IMR-90 (cell line): Measurements from ENCODE around the gene MAML3. TPM values are rescaled to one million over a fixed set of nuclear protein-coding genes. Genes with fewer than 3 reads are reported as not detected.
A peak's percentile ranks its signal among the peaks of the same experiment; 100 is the strongest.

Source experiments
- ATAC-seq: fragments of 200-7000 bp; cut with Tn5 transposase; 2 replicates; pipeline ENCODE4 v1.9.1; 2020; ENCODE audit warnings: low read depth, mild to moderate bottlenecking, moderate library complexity
- BruUV-seq: library from RNA; stranded (reverse); fragments of 400-500 nt; replicated peaks from 2 replicates; lab custom pipeline; 2021; lab: Mats Ljungman, UMichigan
- CTCF ChIA-PET: fragments of 300-600 bp; formaldehyde crosslinking; extraction: SDS; loops from one replicate; lab custom pipeline; 2021; ENCODE audit warnings: antibody characterized with exemption; lab: Yijun Ruan, JAX
- POLR2A ChIA-PET: fragments of 300-600 bp; sonication (Branson Sonifier 250); formaldehyde crosslinking; loops from one replicate; lab custom pipeline; 2022; ENCODE audit warnings: antibody characterized with exemption; ENCODE audit not compliant: unreplicated experiment; lab: Charles Lee
- DNase-seq: peaks from one replicate; pipeline ENCODE4 v3.0.0; 2013
- H2AFZ ChIP-seq: replicated peaks from 2 replicates; pipeline ENCODE3; 2013; ENCODE audit warnings: low read length, mild to moderate bottlenecking; ENCODE audit not compliant: poor library complexity
- H2AK5ac ChIP-seq: 2 replicates; pipeline ENCODE4 v1.6.1; 2013; ENCODE audit warnings: low read depth, low read length, inconsistent platforms
- H2AK9ac ChIP-seq: replicated peaks from 2 replicates; pipeline ENCODE3; 2013; ENCODE audit warnings: mild to moderate bottlenecking, low read depth, low read length, moderate library complexity; ENCODE audit not compliant: poor library complexity
- H2BK120ac ChIP-seq: 2 replicates; pipeline ENCODE4 v1.6.1; 2013; ENCODE audit warnings: low read depth, low read length, inconsistent platforms
- H2BK15ac ChIP-seq: 3 replicates; pipeline ENCODE4 v1.6.1; 2013; ENCODE audit warnings: low read depth, low read length, inconsistent platforms
- H2BK20ac ChIP-seq: 2 replicates; pipeline ENCODE4 v1.6.1; 2013; ENCODE audit warnings: low read depth, mild to moderate bottlenecking, inconsistent platforms, low read length, moderate library complexity
- H2BK5ac ChIP-seq: 2 replicates; pipeline ENCODE4 v1.6.1; 2013; ENCODE audit warnings: mild to moderate bottlenecking, low read depth, low read length, inconsistent platforms; ENCODE audit not compliant: poor library complexity, severe bottlenecking
- H3K14ac ChIP-seq: replicated peaks from 2 replicates; pipeline ENCODE4 v1.6.1; 2013; ENCODE audit warnings: low read depth, low read length, inconsistent platforms
- H3K18ac ChIP-seq: 2 replicates; pipeline ENCODE4 v1.6.1; 2013; ENCODE audit warnings: low read depth, low read length, control low read depth
- H3K23ac ChIP-seq: 2 replicates; pipeline ENCODE4 v1.6.1; 2013; ENCODE audit warnings: low read depth, low read length, inconsistent platforms
- H3K27ac ChIP-seq: 2 replicates; pipeline ENCODE4 v1.5.1; 2013; ENCODE audit warnings: mild to moderate bottlenecking, control low read depth, low read length; ENCODE audit not compliant: insufficient read depth
- H3K27me3 ChIP-seq: 2 replicates; pipeline ENCODE4 v1.6.1; 2013; ENCODE audit warnings: low read length; ENCODE audit not compliant: control insufficient read depth, insufficient read depth
- H3K36me3 ChIP-seq: 2 replicates; pipeline ENCODE4 v1.6.1; 2013; ENCODE audit warnings: low read length, mixed read lengths; ENCODE audit not compliant: control insufficient read depth, insufficient read depth
- H3K4ac ChIP-seq: 2 replicates; pipeline ENCODE4 v1.6.1; 2013; ENCODE audit warnings: low read depth, low read length, inconsistent platforms
- H3K4me1 ChIP-seq: 2 replicates; pipeline ENCODE4 v1.6.1; 2013; ENCODE audit warnings: low read length, mixed read lengths; ENCODE audit not compliant: control insufficient read depth, insufficient read depth
- H3K4me2 ChIP-seq: 2 replicates; pipeline ENCODE4 v1.6.1; 2013; ENCODE audit warnings: low read depth, mild to moderate bottlenecking, control low read depth, low read length, moderate library complexity
- H3K4me3 ChIP-seq: 2 replicates; pipeline ENCODE4 v1.5.1; 2013; ENCODE audit warnings: low read depth, mild to moderate bottlenecking, control low read depth, low read length, moderate library complexity; ENCODE audit not compliant: insufficient read depth
- H3K56ac ChIP-seq: 2 replicates; pipeline ENCODE4 v1.6.1; 2013; ENCODE audit warnings: low read length, inconsistent platforms; ENCODE audit not compliant: insufficient read depth; ENCODE audit errors: extremely low read depth
- H3K79me1 ChIP-seq, 2 experiments: 2 replicates each; pipeline ENCODE4 v1.6.1; 2013; ENCODE audit warnings: low read length in 2 of 2, inconsistent platforms in 1 of 2, low read depth in 1 of 2
- H3K9ac ChIP-seq: 2 replicates; pipeline ENCODE4 v1.6.1; 2013; ENCODE audit warnings: low read depth, low read length, control low read depth
- H3K9me1 ChIP-seq: 2 replicates; pipeline ENCODE4 v1.6.1; 2013; ENCODE audit warnings: low read length, inconsistent platforms; ENCODE audit not compliant: insufficient read depth
- H3K9me3 ChIP-seq: 2 replicates; pipeline ENCODE4 v1.6.1; 2013; ENCODE audit warnings: low read length; ENCODE audit not compliant: control insufficient read depth, insufficient read depth
- H4K20me1 ChIP-seq: 2 replicates; pipeline ENCODE4 v1.6.1; 2013; ENCODE audit warnings: low read length, inconsistent platforms; ENCODE audit not compliant: insufficient read depth
- H4K5ac ChIP-seq: 2 replicates; pipeline ENCODE4 v1.6.1; 2013; ENCODE audit warnings: mild to moderate bottlenecking, low read depth, low read length, control low read depth
- H4K8ac ChIP-seq, 2 experiments: 2 replicates each; pipeline ENCODE4 v1.6.1; 2013; ENCODE audit warnings: low read depth in 2 of 2, low read length in 2 of 2, control low read depth in 1 of 2, inconsistent platforms in 1 of 2
- H4K91ac ChIP-seq: 2 replicates; pipeline ENCODE4 v1.6.1; 2013; ENCODE audit warnings: low read depth, low read length, inconsistent platforms; ENCODE audit not compliant: insufficient read depth
- BHLHE40 ChIP-seq: fragments of 150-350 bp; IDR thresholded peaks from 2 replicates; pipeline ENCODE4 v1.6.1; 2016; ENCODE audit warnings: mild to moderate bottlenecking, low read depth, low read length
- CEBPB ChIP-seq: IDR thresholded peaks from 2 replicates; pipeline ENCODE4 v1.6.1; 2012; ENCODE audit warnings: low read depth, low read length, improper control_type of control experiment
- MAZ ChIP-seq: IDR thresholded peaks from 2 replicates; pipeline ENCODE4 v1.6.1; 2012; ENCODE audit warnings: low read depth, mild to moderate bottlenecking, low read length, improper control_type of control experiment, moderate library complexity, borderline replicate concordance
- MXI1 ChIP-seq: IDR thresholded peaks from 2 replicates; pipeline ENCODE4 v1.6.1; 2012; ENCODE audit warnings: low read depth, mild to moderate bottlenecking, low read length, moderate library complexity, borderline replicate concordance
- NFE2L2 ChIP-seq: fragments of 150-350 bp; IDR thresholded peaks from 2 replicates; pipeline ENCODE4 v1.6.1; 2016; ENCODE audit warnings: low read depth, mild to moderate bottlenecking, low read length
- POLR2A ChIP-seq: IDR thresholded peaks from 2 replicates; pipeline ENCODE4 v1.6.1; 2012; ENCODE audit warnings: mild to moderate bottlenecking, low read depth, low read length
- RAD21 ChIP-seq: IDR thresholded peaks from 2 replicates; pipeline ENCODE4 v1.6.1; 2012; ENCODE audit warnings: low read length, improper control_type of control experiment
- RCOR1 ChIP-seq: IDR thresholded peaks from 2 replicates; pipeline ENCODE4 v1.6.1; 2012; ENCODE audit warnings: mild to moderate bottlenecking, low read length, improper control_type of control experiment; ENCODE audit not compliant: insufficient replicate concordance
- RFX5 ChIP-seq: IDR thresholded peaks from 2 replicates; pipeline ENCODE4 v1.8.0; 2012; ENCODE audit warnings: low read depth, mild to moderate bottlenecking, low read length, moderate library complexity
- SMC3 ChIP-seq: fragments of 150-350 bp; IDR thresholded peaks from 2 replicates; pipeline ENCODE4 v1.6.1; 2016; ENCODE audit warnings: low read depth, mild to moderate bottlenecking, antibody characterized with exemption, low read length, moderate library complexity
- WGBS, 2 experiments: methylation state at CpG; one replicate each; pipeline versions ENCODE4 v1.1.5 to v1.1.7; 2013; ENCODE audit warnings: missing lambda C conversion rate in 2 of 2; ENCODE audit not compliant: insufficient read length in 1 of 2; ENCODE audit errors: extremely low coverage in 2 of 2; 5-methylcytosine and 5-hydroxymethylcytosine counted together
- dilution Hi-C: fragments of 300-500 bp; cut with HindIII; formaldehyde crosslinking; loops from one replicate; pipeline ENCODE4 v1.14.3; 2018; ENCODE audit warnings: low sequenced_read_pairs; ENCODE audit not compliant: unreplicated experiment
- in situ Hi-C: fragments of 300-500 bp; cut with MboI; formaldehyde crosslinking; loops from 3 replicates; pipeline ENCODE4 v1.14.3; 2019; ENCODE audit warnings: low sequenced_read_pairs, inconsistent platforms, mixed read lengths
- intact Hi-C: fragments of 100-400 bp; cut with micrococcal nuclease; formaldehyde crosslinking; loops from 2 replicates; pipeline ENCODE4 v1.10.0; 2022
- polyA plus RNA-seq, 3 experiments: library from polyadenylated mRNA; depleted of rRNA; stranded (reverse); fragments of >200 nt; gene quantifications; 2 replicates each; pipeline ENCODE4 v1.2.3, GENCODE V29; 2012; ENCODE audit warnings: low replicate concordance in 1 of 3
- total RNA-seq: library from RNA; depleted of rRNA; stranded (reverse); fragments of >200 nt; gene quantifications from 2 replicates; pipeline ENCODE4 v1.2.3, GENCODE V29; 2012
- TF ChIP-seq, protein P1 (sequence below): conservative IDR thresholded peaks from 2 replicates; pipeline ENCODE4 v1.5.1; 2012; ENCODE audit warnings: mild to moderate bottlenecking, low read depth, low read length, improper control_type of control experiment
- TF ChIP-seq, protein P2 (sequence below): fragments of 150-350 bp; IDR thresholded peaks from 2 replicates; pipeline ENCODE4 v1.6.1; 2017; ENCODE audit warnings: mild to moderate bottlenecking, antibody characterized with exemption, low read length, low read depth

Gene MAML3
- total and polyA plus RNA-seq, 2 of the 4 experiments (the other 2 are of a cell fraction) = 0.90 to 1.7 TPM

DNA sequence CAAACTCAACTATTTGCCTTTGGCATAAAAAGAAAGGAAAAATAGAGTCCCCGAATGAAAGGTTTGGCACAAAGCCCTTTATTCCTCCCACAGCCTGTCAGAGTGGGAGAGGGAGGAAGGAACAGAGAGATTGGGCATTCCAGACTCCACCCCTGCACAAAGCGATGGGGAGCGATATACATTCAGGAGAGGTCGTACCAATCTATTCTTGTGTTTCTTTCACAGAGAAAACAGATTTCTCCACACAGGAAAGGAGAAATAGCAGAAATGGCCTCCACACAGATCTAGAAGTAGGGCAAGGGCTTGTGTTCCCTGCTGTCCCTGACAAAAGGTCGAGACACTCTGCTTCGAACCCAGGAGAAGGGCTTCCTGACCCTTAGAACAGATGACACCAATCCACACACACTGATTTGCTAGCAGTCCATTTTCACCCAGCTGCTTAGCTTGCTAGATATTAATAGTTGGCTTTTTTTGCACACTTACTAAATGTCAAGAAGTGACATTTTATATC lies 197.4 kb downstream of the MAML3 start:
- Histone ChIP-seq H3K79me1 (no peaks in the 10 kb centered on the region; a peak in 1 of 4 replicates), H3K27ac (no peak overlapping the region), H4K91ac (no peak overlapping the region), H2BK15ac (no peak overlapping the region), H3K9ac (peak overlapping the region; percentile 44; the same call in 1 of the 2 replicates), H2BK5ac (no peak overlapping the region), H3K14ac (no peak overlapping the region), H3K36me3 (no peaks in the 10 kb centered on the region), H3K18ac (no peak overlapping the region), H3K4ac (no peak overlapping the region), H4K5ac (no peak overlapping the region), H2AK9ac (no peak overlapping the region), H2AK5ac (no peak overlapping the region), H4K20me1 (no peaks in the 10 kb centered on the region), H3K4me2 (peak overlapping the region; percentile 41), H2BK20ac (no peak overlapping the region), H3K27me3 (no peaks in the 10 kb centered on the region), H3K9me1 (no peaks in the 10 kb centered on the region; the same call in 1 of the 2 replicates), H3K9me3 (no peaks in the 10 kb centered on the region), H4K8ac (peak overlapping the region in 1 of 2 experiments; percentile 35; a peak in 2 of 4 replicates), H2AFZ (no peak overlapping the region), H3K4me1 (peaks cover 2% of the 10 kb centered on the region; the same call in 1 of the 2 replicates), H3K23ac (no peak overlapping the region), H3K4me3 (no peak overlapping the region), H2BK120ac (no peak overlapping the region), H3K56ac (no peak overlapping the region)
- POLR2A ChIA-PET = no interaction called here
- intact Hi-C loops = no loop called here
- WGBS, 2 experiments = 7% methylated on average over 3 of the region's 6 CpGs; no CpG with 5 or more reads in 1 of the 2 experiments
- TF ChIP-seq BHLHE40 (no peak), RAD21 (no peak), NFE2L2 (no peak), POLR2A (no peak), RFX5 (no peak), MAZ (no peak), RCOR1 (no peak), SMC3 (no peak), MXI1 (no peak), CEBPB (no peak)
- TF ChIP-seq, protein P1, sequence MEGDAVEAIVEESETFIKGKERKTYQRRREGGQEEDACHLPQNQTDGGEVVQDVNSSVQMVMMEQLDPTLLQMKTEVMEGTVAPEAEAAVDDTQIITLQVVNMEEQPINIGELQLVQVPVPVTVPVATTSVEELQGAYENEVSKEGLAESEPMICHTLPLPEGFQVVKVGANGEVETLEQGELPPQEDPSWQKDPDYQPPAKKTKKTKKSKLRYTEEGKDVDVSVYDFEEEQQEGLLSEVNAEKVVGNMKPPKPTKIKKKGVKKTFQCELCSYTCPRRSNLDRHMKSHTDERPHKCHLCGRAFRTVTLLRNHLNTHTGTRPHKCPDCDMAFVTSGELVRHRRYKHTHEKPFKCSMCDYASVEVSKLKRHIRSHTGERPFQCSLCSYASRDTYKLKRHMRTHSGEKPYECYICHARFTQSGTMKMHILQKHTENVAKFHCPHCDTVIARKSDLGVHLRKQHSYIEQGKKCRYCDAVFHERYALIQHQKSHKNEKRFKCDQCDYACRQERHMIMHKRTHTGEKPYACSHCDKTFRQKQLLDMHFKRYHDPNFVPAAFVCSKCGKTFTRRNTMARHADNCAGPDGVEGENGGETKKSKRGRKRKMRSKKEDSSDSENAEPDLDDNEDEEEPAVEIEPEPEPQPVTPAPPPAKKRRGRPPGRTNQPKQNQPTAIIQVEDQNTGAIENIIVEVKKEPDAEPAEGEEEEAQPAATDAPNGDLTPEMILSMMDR = no peak
- TF ChIP-seq, protein P2, sequence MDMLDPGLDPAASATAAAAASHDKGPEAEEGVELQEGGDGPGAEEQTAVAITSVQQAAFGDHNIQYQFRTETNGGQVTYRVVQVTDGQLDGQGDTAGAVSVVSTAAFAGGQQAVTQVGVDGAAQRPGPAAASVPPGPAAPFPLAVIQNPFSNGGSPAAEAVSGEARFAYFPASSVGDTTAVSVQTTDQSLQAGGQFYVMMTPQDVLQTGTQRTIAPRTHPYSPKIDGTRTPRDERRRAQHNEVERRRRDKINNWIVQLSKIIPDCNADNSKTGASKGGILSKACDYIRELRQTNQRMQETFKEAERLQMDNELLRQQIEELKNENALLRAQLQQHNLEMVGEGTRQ = no peak
- BruUV-seq = no TSS peak
- DNase-seq (no peak), ATAC-seq (peak; percentile 61; the same call in 1 of the 2 replicates)
- CTCF ChIA-PET = interaction anchor here (1.3 kb wide), 1 partner anchor 9 kb away, joined by 5 read pairs; no protein-coding TSS in a partner anchor
- in situ Hi-C loops = no loop called here
- dilution Hi-C loops = no loop called here
